Adrenal gland (tissue), 12 donors: Measurements from ENCODE around the gene CACNA1B. TPM values are rescaled to one million over a fixed set of nuclear protein-coding genes. Genes with fewer than 3 reads are reported as not detected.

Experiments used
- DNase-seq, 7 donors: peaks; one replicate each; pipeline ENCODE4 v3.0.0-alpha.2; 2019 to 2020
- H3K27ac ChIP-seq, 5 donors: fragments of 200-600 bp; sonication (generic) in 4 of 5; 1 replicate in 3 of 5; 2 replicates in 2 of 5; pipeline versions ENCODE4 v1.5.1 to v1.8.0; 2016 to 2020; ENCODE audit warnings: mild to moderate bottlenecking in 1 of 5
- H3K27me3 ChIP-seq: fragments of 200-600 bp; 2 replicates; pipeline ENCODE4 v1.8.0; 2021
- H3K36me3 ChIP-seq, 2 donors: fragments of 200-600 bp; replicated peaks in 1 of 2; 1 replicate in 1 of 2; 2 replicates in 1 of 2; pipeline versions ENCODE4 v1.5.1 to v1.8.0; 2018 to 2022
- H3K4me1 ChIP-seq, 2 donors: fragments of 200-600 bp; replicated peaks in 1 of 2; 1 replicate in 1 of 2; 2 replicates in 1 of 2; pipeline versions ENCODE4 v1.5.1 to v1.8.0; 2018 to 2021
- H3K4me3 ChIP-seq, 4 donors: fragments of 200-600 bp; sonication (generic) in 3 of 4; one replicate each; pipeline ENCODE4 v1.5.1; 2016 to 2018
- H3K9me3 ChIP-seq, 3 donors: fragments of 200-600 bp; sonication (generic) in 1 of 3; replicated peaks in 1 of 3; 1 replicate in 2 of 3; 2 replicates in 1 of 3; pipeline versions ENCODE4 v1.5.1 to v1.8.0; 2016 to 2021
- POLR2A ChIP-seq, 2 donors: fragments of 450-650 bp; IDR thresholded peaks; one replicate each; pipeline ENCODE4 v1.6.1; 2017; ENCODE audit warnings: antibody characterized with exemption in 2 of 2, mild to moderate bottlenecking in 2 of 2, moderate library complexity in 1 of 2
- WGBS, 4 donors: extraction: QIAGEN DNeasy Blood & Tissue Kit in 2 of 4; methylation state at CpG; one replicate each; pipeline versions ENCODE4 v1.1.5 to v1.1.7; 2013 to 2017; 5-methylcytosine and 5-hydroxymethylcytosine counted together
- intact Hi-C, 2 donors: fragments of 100-400 bp; cut with DNase I; formaldehyde crosslinking; loops; one replicate each; pipeline versions ENCODE4 v1.14.1 to v1.15.0; 2022 to 2023
- polyA plus RNA-seq, 3 donors: library from polyadenylated mRNA; stranded (reverse); fragments of 200-250 nt in 2 of 3; fragments of 350-450 nt in 1 of 3; fragmentation: Illumina TruSeq in 1 of 3; extraction: RNeasy Lipid Tissue Mini Kit (QIAGEN cat#74804) in 1 of 3; gene quantifications; one replicate each; pipeline ENCODE4 v1.2.3, GENCODE V29; 2013 to 2014
- total RNA-seq, 9 donors: library from RNA; depleted of rRNA in 4 of 9; stranded (reverse); fragments of >200 nt in 4 of 9; fragments of 120-200 nt in 1 of 9; fragmentation: NEBNext Ultra II Directional in 1 of 9; extraction: Animal tissue kit (Norgen Biotek cat#: 25700) in 1 of 9; gene quantifications; one replicate each; pipeline versions ENCODE4 v1.1.0 to v1.2.4, GENCODE V29; 2013 to 2023
- TF ChIP-seq, protein P1 (sequence below), 6 experiments: fragments of 450-650 bp in 4 of 6; fragments of 200-600 bp in 2 of 6; sonication (generic) in 1 of 6; IDR thresholded peaks; 1 replicate in 5 of 6; 2 replicates in 1 of 6; pipeline versions ENCODE4 v1.5.1 to v1.8.0; 2016 to 2021; ENCODE audit warnings: antibody characterized with exemption in 6 of 6, mild to moderate bottlenecking in 2 of 6, moderate library complexity in 1 of 6
- donor health status: healthy with polysubstance abuse.
- donor health status: Bipolar disorder and iron deficiency.
- donor health status: DM: yes; HTN: yes; CAD: no.
- donor health status: DM: no; HTN: no; CAD: no.
- donor health status: DM: no; HTN: no; CAD: no.
- donor health status: DM: yes; HTN: yes; CAD: no.

Gene CACNA1B
- total and polyA plus RNA-seq, 12 donors = 0.04 to 4.9 (median 1.1) TPM; not detected in 1

DNA sequence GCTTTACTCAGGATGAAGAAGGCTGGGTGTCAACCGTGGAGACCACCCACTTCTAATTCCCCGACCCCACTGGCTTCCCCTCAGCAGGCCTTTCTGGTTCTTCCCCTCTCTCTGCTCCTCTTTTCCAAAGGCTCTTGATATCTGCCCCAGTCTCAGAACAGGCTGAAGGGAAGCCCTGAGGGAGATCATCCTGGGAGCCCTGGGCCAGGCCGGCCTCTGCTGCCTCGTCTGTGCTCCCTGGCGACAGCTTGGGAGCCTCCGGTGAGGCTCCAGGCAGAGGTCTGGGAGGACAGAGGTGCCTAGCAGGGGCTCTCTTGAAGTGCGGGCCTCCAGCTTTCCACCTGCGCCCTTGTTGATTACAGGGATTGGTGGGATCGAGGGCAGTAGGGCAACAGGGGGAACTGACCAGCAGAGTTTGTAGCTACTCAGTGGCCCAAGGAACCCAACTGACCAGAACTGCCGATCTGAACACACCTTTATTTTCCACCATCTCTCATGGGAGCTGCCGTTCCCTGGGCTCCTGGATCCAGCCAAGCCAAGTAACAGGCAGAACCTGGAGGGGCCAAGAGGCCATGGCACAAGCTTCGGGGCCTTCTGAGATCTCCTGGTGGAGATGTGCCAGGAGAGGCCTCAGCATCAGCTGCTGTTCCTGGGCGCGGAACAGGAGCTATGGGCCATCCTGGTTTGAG is 198.5 kb downstream of the CACNA1B start:
- DNase-seq = peak in 2 of 7 donors; percentile 5 to 46

DNA sequence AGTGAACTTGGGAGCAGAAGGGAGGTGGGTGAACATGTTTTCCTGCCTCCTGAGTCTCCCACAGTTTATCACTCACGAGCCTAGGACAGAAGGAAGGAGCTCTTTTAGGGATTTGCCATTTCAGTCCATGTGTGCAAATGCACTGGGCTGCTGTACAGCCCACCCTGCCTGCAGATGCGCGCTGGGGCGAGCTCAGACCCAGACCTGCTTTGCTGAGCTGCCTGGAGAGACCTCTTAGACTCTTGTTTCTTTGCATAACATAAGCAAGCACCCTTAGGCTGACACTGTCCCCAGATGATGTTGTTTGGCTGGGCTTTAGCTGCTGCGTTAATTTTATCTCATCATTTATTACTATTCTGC is 199.0 kb downstream of the CACNA1B start:
- no peak overlapping the region for H3K4me3 ChIP-seq
- H3K9me3 ChIP-seq = no peaks in the 10 kb centered on the region
- TF ChIP-seq POLR2A (IDR thresholded peaks at IDR 0.05) = no peak
- 76 to 89% (median 84%) methylated on average over 4 to 5 of the region's 5 CpGs for WGBS, 4 donors
- no peak overlapping the region for H3K27ac ChIP-seq
- no peaks in the 10 kb centered on the region for H3K36me3 ChIP-seq
- H3K4me1 ChIP-seq = no peaks in the 10 kb centered on the region
- intact Hi-C loops = no loop called here
- no peaks in the 10 kb centered on the region for H3K27me3 ChIP-seq
- DNase-seq = peak in 2 of 7 donors; percentile 9 to 48

More for the DNA sequence above, 198.5 kb downstream of the CACNA1B start:
- intact Hi-C loops = no loop called here
- H3K4me1 ChIP-seq = no peaks in the 10 kb centered on the region
- no peak overlapping the region for H3K27ac ChIP-seq
- 72 to 84% (median 78%) methylated on average over 7 to 14 of the region's 14 CpGs for WGBS, 4 donors
- H3K36me3 ChIP-seq = no peaks in the 10 kb centered on the region
- H3K27me3 ChIP-seq = no peaks in the 10 kb centered on the region
- no peaks in the 10 kb centered on the region for H3K9me3 ChIP-seq
- TF ChIP-seq, protein P1, sequence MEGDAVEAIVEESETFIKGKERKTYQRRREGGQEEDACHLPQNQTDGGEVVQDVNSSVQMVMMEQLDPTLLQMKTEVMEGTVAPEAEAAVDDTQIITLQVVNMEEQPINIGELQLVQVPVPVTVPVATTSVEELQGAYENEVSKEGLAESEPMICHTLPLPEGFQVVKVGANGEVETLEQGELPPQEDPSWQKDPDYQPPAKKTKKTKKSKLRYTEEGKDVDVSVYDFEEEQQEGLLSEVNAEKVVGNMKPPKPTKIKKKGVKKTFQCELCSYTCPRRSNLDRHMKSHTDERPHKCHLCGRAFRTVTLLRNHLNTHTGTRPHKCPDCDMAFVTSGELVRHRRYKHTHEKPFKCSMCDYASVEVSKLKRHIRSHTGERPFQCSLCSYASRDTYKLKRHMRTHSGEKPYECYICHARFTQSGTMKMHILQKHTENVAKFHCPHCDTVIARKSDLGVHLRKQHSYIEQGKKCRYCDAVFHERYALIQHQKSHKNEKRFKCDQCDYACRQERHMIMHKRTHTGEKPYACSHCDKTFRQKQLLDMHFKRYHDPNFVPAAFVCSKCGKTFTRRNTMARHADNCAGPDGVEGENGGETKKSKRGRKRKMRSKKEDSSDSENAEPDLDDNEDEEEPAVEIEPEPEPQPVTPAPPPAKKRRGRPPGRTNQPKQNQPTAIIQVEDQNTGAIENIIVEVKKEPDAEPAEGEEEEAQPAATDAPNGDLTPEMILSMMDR (IDR thresholded peaks at IDR 0.05) = no peak
- TF ChIP-seq POLR2A (IDR thresholded peaks at IDR 0.05) = no peak
- H3K4me3 ChIP-seq = no peak overlapping the region

DNA sequence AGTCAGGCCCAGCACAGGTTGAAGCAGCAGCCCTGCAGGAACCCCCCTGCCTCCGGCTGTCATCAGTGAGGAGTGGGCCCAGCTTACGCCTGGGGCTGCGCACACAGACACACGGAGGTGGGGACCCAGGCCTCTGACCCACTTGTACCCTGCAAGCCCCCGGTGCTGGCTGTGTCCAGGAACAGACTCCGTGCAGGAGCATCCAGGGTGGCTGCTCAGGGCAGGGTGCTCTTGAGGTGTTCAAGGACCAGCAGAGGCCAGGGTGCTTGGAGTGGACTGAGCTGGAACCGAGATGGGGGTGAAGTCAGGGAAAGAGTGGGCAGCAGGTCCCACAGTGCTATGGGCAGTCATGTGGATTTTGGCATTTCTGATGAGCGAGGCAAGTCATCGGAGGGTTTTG is 199.5 kb downstream of the CACNA1B start:
- Histone ChIP-seq H3K4me3 (no peak overlapping the region), H3K27ac (no peak overlapping the region), H3K36me3 (no peaks in the 10 kb centered on the region), H3K9me3 (no peaks in the 10 kb centered on the region), H3K4me1 (no peaks in the 10 kb centered on the region), H3K27me3 (no peaks in the 10 kb centered on the region)
- intact Hi-C loops = no loop called here
- TF ChIP-seq POLR2A (IDR thresholded peaks at IDR 0.05) = no peak
- TF ChIP-seq, protein P1 (IDR thresholded peaks at IDR 0.05) = no peak
- DNase-seq = peak in 2 of 7 donors; percentile 9 to 31
- WGBS, 4 donors = 76 to 97% (median 91%) methylated on average over 6 to 9 of the region's 9 CpGs

DNA sequence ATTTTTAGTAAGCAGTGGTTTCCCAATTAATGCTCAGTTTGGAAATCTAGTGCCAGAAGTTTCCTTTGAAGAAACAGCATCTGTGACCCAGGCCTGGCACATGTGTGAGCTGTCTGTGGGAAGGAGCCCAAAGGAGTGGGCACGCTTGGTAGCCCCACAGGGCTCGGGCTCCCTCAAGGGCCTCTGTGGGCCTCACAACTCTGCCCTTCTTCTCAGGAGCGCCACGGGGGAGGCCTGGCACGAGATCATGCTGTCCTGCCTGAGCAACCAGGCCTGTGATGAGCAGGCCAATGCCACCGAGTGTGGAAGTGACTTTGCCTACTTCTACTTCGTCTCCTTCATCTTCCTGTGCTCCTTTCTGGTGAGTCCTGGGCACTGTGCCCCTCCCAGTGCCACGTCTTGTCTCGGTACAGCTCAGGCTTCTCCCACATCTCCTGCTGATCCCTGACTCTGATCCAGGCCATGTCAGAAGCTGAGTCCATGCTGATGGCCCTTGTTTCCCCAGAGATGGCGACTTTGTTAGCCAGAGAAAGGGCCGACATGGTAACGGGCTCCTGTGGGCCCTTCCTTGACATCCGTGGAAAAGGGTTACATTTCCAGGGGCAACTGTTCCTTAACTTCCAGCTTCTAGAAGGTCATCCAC is 200.4 kb downstream of the CACNA1B start:
- Histone ChIP-seq H3K4me1 (no peaks in the 10 kb centered on the region), H3K4me3 (no peak overlapping the region), H3K36me3 (no peaks in the 10 kb centered on the region), H3K27ac (no peak overlapping the region), H3K27me3 (no peaks in the 10 kb centered on the region), H3K9me3 (no peaks in the 10 kb centered on the region)
- WGBS, 4 donors = 81 to 88% (median 84%) methylated on average over 9 to 13 of the region's 13 CpGs
- intact Hi-C loops = no loop called here
- TF ChIP-seq POLR2A (IDR thresholded peaks at IDR 0.05) = no peak
- TF ChIP-seq, protein P1 (IDR thresholded peaks at IDR 0.05) = no peak
- peak in 2 of 7 donors; percentile 5 to 33 for DNase-seq
